Lower leg skin (tissue), 3 donors: Measurements from ENCODE around the gene ARHGEF1.

ENCODE experiments used
- POLR2A ChIP-seq, 2 donors: fragments of 450-650 bp; IDR thresholded peaks; one replicate each; pipeline ENCODE4 v1.6.1; 2016 to 2017; ENCODE audit warnings: antibody characterized with exemption in 2 of 2, mild to moderate bottlenecking in 1 of 2, moderate library complexity in 1 of 2
- TF ChIP-seq, protein P1 (sequence below), 3 donors: fragments of 450-650 bp; IDR thresholded peaks; one replicate each; pipeline ENCODE4 v1.5.1; 2016; ENCODE audit warnings: antibody characterized with exemption in 3 of 3, mild to moderate bottlenecking in 3 of 3, moderate library complexity in 2 of 3

DNA sequence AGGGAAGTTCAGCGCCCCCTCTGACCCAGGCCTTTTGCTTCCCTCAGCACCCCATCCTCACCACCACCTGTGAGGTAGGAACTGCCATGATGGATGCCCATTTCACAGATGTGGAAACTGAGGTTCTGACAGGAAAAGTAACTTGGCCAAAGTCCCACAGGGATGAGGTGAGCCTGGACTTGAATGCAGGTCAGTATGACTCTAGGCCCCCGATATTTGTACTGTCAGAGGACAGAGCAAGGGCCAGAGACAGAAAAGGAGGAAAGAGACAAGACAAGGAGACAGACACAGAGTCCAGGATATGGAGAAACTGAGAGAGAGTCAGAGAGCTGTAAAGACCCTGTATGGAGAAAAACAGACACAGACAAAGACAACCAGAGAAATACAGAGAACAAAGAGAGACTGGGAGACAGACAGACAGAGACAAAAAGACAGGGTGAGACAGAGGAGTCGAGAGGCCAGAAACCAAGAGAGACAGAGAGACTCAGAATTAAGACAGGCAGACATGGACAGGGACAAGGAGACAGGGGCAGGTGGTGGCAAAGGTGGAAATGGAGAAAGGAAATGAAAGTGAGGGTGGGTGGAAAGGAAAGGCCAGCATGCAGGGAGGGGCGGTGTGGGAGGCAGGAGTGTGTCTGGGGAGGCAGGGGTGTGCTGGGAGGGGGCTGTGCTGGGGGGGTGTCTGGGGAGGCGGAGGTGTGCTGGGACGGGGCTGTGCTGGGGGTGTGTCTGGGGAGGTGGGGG, 40.2 kb downstream of the ARHGEF1 start:
- TF ChIP-seq POLR2A (IDR thresholded peaks at IDR 0.05) = no peak
- TF ChIP-seq, protein P1, sequence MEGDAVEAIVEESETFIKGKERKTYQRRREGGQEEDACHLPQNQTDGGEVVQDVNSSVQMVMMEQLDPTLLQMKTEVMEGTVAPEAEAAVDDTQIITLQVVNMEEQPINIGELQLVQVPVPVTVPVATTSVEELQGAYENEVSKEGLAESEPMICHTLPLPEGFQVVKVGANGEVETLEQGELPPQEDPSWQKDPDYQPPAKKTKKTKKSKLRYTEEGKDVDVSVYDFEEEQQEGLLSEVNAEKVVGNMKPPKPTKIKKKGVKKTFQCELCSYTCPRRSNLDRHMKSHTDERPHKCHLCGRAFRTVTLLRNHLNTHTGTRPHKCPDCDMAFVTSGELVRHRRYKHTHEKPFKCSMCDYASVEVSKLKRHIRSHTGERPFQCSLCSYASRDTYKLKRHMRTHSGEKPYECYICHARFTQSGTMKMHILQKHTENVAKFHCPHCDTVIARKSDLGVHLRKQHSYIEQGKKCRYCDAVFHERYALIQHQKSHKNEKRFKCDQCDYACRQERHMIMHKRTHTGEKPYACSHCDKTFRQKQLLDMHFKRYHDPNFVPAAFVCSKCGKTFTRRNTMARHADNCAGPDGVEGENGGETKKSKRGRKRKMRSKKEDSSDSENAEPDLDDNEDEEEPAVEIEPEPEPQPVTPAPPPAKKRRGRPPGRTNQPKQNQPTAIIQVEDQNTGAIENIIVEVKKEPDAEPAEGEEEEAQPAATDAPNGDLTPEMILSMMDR (IDR thresholded peaks at IDR 0.05) = no peak
